ENCODE results near the gene KIF1B.
"Not testable (repeated sequence)": the region's sequence is repeated elsewhere in the genome, so short reads cannot be mapped to it uniquely, and the experiment has no call there.

Gene KIF1B

GRCh38 chr1:10398278-10398733, 187.9 kb downstream of the KIF1B start:
- DNase-seq, result no peak

GRCh38 chr1:10398734-10399443, 188.5 kb downstream of the KIF1B start, which contains the start of gene PGD:
Gene PGD, plus strand, starts transcription at chr1:10399064. Its CDS starts 54 bp downstream, at chr1:10399118.
- DNase-seq, result peak; percentile 99

- DNase-seq, result peak; percentile 60
These were observed 189.1 kb downstream of the KIF1B start for GRCh38 chr1:10399444-10399941.

- DNase-seq, result no peak
These were observed 189.6 kb downstream of the KIF1B start for GRCh38 chr1:10400013-10400412.

GRCh38 chr1:10401281-10401680, 190.9 kb downstream of the KIF1B start:
- peak; percentile 46 for DNase-seq

GRCh38 chr1:10402729-10403274, 192.4 kb downstream of the KIF1B start:
- peak; percentile 73 for DNase-seq

GRCh38 chr1:10407201-10407600, 196.8 kb downstream of the KIF1B start:
- DNase-seq, result no peak

GRCh38 chr1:10415211-10415930, 205.0 kb downstream of the KIF1B start:
- peak; percentile 46 for DNase-seq

GRCh38 chr1:10415967-10416366, 205.6 kb downstream of the KIF1B start:
- DNase-seq, result not testable (repeated sequence)

- DNase-seq, result not testable (repeated sequence)
These were observed 208.4 kb downstream of the KIF1B start for GRCh38 chr1:10418741-10419140.

GRCh38 chr1:10419351-10419750, 209.0 kb downstream of the KIF1B start:
- DNase-seq, result no peak

- DNase-seq, result no peak
These were observed 211.3 kb downstream of the KIF1B start for GRCh38 chr1:10421637-10422036.

GRCh38 chr1:10424034-10424433, 213.7 kb downstream of the KIF1B start:
- peak; percentile 51 for DNase-seq

GRCh38 chr1:10424651-10425050, 214.3 kb downstream of the KIF1B start:
- DNase-seq, result no peak

- not testable (repeated sequence) for DNase-seq
These were observed 215.6 kb downstream of the KIF1B start for GRCh38 chr1:10425826-10426534.

- not testable (repeated sequence) for DNase-seq
These were observed 216.1 kb downstream of the KIF1B start for GRCh38 chr1:10426535-10426848.

- no peak for DNase-seq
These were observed 218.6 kb downstream of the KIF1B start for GRCh38 chr1:10428984-10429383.

GRCh38 chr1:10429868-10430215, 219.5 kb downstream of the KIF1B start:
- DNase-seq, result peak; percentile 15

GRCh38 chr1:10430216-10431069, 220.1 kb downstream of the KIF1B start, which contains the start of gene CENPS:
Gene CENPS, plus strand, starts transcription at chr1:10430433. Its CDS starts 85 bp downstream, at chr1:10430518.
- DNase-seq, result peak; percentile 90
